Stimulated activated CD4-positive, alpha-beta T cell treated with anti-CD3 and anti-CD28 coated beads, Interleukin-4, amount 100 ng/mL, for 24 hours (primary cell): ENCODE data around the gene DIP2C.

Source experiments
- DNase-seq: peaks from one replicate; pipeline ENCODE4 v3.0.0-alpha.2; 2020

Gene DIP2C

DNA sequence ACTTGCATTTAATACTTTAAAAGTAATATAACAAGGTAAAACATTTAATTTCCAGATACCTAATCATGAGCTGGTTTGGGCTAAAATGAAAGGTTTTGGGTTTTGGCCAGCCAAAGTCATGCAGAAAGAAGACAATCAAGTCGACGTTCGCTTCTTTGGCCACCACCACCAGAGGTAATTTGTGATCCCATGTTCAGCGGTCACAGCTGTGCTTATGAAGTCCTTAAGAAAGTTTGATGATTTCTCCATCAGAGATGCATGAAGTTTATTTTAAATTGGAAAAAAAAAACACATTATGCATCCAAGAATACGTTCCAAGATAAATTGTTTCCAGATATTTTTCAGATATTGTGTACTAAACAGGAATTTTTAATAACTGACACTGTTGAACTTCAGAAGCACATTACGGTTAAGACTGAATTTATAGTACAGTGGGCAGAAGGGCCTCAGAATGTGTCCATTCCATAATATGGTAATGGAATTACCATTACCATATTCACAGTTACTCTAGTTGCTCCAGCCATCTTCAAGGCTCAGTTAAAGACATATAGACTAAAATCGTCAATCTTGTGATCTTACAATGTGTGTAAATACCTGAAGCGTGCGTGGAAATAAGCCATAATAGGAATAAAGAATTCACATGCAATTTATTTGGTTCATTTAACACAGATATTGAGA, 447.4 kb downstream of the DIP2C start:
- DNase-seq: no peak

DNA sequence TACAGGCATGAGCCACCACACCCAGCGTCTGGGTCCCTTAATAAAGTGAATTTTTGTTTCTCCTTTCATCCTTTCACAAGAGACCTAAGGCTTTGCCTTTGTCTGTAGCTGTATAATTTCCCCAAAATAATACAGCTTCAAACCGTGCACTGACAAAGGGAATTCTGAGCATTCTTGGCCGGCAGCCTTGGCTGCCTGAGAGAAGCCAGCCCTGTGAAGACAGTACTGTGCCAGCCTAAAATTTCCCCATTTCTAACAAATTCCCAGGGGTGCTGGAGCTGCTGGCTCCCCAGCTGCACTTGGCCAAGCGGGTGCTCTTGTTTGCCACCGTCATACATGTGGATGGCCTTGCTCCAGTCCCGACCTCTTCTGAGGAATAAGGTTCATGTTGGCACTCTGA, 448.0 kb downstream of the DIP2C start:
- DNase-seq: no peak

DNA sequence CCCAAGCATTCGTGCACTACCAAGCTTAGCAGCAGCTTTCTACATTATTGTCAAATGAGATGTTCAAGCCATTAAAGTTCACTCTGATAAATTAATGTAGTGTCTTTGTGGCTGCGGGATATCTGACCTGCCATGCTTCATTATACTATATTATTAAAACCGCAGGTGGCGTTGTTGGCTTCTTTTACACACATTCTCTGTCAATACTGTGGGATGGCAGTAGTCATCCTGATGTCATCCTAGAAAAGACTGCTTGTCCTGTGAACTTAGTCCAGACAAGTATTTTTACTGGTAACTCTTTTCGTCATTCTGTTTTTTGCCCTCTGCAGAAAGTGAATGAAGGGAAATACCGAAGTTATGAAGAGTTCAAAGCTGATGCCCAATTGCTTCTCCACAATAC, 450.4 kb downstream of the DIP2C start:
- no peak for DNase-seq

DNA sequence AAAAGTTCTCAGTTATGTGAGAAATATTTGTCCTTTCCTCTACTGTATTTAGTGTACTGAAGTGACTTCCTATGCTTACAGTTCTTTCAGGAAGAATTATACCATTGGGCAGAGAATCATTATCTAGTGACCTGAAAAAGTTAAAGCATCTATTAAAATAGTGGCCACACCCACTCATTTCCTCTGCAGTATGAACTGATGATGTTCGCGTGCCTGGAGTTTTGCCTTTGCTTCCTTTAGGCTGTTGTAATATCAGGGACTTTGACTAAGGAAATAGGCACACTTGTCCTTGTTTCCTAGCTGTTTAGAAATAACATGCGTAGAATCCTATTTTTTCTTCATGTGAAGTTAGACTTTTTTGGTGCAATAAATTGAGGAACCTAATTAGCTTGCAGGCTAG, 453.6 kb downstream of the DIP2C start:
- no peak for DNase-seq

DNA sequence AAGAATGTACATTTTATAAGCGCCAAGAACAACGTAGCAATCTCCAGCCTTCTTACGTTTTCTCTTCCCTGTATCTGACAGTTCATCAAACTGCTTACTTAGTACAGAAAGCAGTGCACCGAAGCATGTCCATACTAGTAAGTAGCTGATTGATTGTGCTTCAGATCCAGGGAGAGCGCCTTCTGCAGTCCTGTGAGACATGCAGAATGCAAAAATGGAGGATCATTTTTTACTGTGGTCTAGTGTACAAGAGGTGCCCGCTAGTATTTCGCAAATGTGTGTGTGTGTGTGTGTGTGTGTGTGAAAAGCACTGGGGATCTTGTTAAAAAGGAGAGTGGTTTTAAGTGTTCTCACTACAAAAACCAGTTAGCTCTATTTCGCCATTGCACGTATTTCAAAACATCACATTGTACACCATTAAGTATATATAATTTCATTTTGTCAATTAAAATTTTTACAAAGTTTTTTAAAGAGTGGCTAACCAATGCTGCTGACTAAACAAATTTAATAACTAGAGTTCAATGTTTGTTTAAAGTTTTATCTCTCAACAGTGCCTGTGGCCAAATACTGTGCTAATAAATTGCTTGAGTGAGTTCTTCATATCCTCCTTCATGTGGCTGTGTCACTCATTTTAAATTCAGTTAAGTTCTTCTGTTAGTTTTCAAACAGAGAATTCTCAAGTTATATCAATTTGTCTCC, 454.6 kb downstream of the DIP2C start:
- DNase-seq: no peak

DNA sequence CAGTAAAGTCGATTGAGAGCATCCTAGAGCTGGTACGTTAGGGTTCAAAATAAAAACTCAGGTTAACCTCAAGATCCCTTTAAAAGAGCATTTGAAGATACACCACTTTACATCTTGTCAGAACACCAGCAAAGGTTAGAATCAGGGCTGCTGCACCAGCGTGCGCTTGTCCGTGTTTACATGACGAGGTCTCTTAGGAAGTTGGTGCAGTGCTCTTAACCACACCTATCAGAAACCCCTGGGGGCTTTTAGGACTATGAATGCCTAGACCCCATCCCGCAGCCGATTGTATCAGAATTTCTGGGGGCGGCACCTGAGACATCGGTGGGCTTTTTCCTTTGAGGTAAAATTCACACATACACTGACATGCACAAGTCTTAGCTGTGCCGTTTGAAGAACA, 456.6 kb downstream of the DIP2C start:
- DNase-seq: no peak

DNA sequence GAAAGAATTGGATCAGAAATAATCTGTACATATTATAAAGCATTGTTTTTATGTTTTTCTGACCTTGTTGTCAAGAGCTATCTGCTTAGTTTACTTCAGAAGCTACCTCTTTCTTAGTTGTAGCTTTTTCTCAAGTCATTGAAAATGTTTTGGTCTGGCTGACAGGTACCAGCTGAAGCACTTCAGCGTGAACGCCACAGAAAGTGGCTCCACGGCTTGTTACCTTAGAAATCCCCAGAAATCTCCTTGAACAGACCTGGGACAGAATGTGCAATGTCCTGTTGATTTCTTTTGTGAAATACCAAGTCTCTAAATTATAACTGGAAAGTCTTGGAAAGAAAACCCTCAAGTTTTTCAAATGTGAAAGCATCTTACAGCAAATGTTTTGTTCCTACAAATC, 457.4 kb downstream of the DIP2C start:
- no peak for DNase-seq

DNA sequence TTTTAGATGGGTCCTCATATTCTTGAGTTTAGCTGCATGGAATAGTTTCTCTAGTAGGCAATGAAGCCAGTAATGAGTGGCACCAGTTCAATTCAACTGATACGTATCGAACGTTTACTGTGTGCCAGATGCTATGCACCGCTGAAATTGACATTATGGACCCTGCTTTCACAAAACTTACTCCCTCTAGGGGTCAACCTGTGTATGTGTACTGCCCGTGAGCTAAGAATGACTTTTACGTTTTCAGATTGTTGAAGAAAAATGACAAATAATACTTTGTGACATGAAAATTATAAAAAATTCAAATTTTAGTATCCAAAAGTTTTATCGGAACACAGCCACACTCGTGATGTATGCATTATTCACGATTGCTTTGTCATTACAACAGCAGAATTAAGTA, 458.7 kb downstream of the DIP2C start:
- DNase-seq: no peak

DNA sequence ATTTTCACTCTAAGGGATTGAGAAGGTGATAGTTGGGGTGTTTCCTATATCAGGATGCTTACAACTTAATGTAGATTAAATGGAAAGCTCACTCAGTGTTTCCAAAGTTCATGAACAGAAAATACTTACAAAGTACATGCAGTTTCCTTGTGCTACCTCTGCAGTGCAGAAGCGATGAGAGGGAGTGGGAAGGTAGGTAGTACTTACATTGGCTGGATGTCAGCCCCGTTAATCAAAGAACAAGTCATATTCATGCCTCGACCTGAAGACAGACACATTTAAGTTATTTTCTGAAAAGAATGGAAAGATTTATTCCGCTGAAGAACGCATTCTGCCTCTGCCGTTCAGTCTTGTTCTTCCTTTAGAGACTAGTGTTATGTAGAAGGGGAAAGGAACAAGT, 461.1 kb downstream of the DIP2C start:
- no peak for DNase-seq

DNA sequence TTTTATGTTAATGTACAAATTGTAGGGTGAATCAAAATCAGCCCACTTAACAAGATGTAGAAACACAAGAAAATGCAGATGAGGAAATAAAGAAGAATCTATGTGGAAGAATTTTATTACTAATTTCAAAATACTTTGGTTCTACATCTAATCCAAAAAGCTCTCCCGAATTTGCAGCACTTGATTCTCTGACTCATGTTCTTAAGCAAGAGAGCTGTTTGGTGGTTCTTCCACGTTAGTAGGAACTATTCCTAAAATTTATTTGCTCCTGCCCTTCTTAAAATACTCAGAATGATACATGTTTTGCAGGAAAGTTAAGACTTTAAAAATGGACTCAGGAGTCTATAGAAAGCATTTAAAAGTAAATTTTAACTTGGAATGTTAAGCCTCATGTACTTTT, 462.5 kb downstream of the DIP2C start:
- DNase-seq: no peak

DNA sequence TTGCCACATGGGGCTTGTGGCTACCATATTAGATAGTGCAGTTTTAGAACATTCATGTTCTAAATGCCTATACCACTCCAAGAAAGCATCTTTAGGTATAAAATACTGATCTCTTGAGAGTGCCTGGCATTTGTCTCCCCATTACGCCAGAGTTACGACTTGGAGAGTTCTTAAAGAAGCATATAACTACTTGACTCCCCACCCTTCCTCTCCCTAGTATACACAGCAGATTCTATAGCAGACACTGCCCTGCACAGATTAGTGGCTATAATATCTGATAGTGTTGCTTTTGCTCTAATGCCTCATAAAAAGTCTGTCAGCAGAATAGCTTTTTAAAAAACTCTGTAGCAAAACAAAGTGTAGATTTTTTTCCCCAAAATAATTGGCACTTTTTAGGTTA, 463.4 kb downstream of the DIP2C start:
- DNase-seq: no peak

DNA sequence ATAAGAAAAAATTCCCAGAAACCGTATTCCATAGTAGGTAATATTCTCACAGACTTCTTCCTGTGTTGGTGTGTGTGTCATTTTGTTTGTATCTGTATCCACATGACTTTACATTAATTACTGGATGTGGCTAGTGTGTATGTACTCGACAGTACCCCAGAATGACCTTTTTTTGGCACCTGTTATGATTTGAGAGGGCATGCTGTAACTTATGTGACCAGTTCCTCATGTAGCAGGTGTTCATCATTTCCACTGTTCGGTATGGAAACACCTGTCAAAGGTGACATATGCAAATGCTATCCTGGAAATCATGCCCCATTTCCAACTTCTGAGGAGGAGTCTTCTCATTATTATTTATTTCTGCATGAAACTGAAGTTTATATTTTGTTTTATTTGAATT, 464.9 kb downstream of the DIP2C start:
- no peak for DNase-seq
